GM19397 (cell line): ENCODE results near the gene VSIG2.
A peak's percentile ranks its signal among the peaks of the same experiment; 100 is the strongest.

Experiments used
- ATAC-seq: cut with Tn5 transposase; IDR thresholded peaks from one replicate; pipeline ENCODE4 v1.9.1; 2021; ENCODE audit warnings: mild to moderate bottlenecking, moderate library complexity; ENCODE audit not compliant: unreplicated experiment

VSIG2 gene

DNA sequence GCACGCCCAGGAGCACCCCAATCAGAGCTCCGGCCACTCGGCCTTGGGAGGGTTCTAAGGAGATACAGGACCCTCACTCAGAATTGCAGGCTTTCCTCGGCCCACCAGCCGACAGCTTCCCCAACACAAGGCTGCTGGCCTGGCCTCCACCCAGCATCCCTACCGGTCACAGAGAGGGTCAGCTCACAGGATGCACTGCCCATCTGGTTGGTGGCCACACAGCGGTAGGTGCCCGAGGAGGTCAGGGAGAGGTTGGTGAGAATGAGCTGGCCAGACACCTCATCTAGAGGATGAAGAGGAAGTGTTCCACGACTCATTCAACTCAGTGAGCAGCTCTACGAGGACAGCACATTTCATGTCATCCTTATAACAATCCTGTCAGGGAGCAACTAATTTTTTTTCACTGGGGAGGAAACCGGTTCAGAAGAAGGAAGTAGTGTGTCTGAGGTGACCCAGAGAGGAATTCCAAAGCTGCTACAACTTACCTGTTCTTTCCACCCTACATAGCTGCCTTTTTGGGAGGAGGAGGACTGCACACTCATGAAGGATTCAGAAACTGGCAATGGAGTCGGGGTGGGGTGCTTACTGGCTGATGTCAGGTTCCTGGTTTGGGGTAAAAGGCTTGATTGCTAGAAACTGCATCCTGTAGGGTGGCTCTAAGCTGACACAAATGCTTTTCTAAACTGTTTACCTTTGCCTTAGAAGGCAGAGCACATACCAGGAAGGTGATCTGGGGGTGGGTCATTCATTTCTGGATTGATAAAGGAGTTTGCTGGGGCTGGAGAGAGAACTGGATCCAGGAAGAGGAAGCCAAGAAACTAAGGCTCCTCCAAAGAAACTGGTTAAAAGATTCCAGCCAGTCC, 3.3 kb downstream of the VSIG2 start:
- ATAC-seq, result no peak

- no peak for ATAC-seq
Measured at GRCh38 chr11:124748100-124748418, 4.0 kb downstream of the VSIG2 start.

DNA sequence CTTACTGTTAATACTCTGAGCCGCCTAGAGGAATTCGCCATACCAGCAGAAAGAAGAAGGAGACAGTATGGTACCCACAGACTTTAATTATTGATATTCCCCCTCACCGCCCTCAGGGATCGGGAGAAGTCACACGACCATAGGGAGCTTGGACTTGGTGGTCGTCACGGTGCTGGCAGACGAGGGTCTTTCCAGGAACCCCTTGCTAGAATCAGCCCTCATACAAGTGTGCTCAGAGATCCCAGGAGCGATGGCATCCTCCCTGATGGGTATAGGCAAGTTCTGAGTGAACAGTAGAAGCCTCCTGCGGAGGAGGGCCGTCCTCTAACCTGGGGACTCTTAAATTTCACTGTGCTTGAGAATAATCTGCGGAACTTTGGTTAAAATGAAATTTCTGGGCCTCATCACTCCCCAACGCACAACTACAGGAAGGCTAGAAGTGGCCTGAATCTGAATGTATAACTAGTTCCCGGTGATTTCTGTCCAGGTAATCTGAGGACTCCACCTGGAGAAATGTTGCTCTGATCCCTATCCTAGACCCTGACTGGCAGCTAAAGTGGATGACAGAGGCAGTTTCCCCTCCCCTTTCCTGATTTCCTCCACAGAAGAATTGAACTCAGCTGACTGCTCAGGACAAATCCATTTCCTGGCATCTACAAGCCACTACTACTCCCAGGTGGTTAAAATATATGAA, 4.5 kb downstream of the VSIG2 start:
- ATAC-seq, result no peak

DNA sequence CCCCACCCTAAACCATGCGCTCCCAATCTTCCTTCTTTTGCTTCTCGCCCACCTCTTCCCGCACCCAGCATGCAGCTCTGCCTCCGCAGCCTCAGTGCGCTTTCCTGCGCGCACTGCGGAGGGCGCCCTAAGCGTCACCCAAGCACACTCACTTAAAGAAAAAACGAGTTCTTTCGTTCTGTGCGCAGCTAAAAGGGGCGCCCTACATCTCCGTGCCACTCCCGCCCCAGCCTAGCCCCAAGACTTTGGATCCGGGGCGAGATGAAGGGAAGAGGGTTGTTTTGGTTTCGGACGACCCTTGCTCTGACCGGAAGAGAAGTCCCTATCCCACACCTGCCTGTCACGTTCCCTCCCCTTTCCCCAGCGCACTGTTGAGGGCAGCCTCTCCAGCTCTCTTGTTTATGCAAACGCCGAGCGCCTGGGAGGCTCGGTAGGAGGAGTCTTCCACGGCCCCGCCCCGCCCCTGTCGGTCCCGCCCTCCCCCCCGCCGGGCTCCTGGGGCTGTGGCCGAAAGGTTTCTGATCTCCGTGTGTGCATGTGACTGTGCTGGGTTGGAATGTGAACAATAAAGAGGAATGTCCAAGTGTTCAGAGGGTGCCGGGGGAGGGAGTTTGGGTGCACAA, 5.3 kb downstream of the VSIG2 start:
- peak; percentile 90 for ATAC-seq

DNA sequence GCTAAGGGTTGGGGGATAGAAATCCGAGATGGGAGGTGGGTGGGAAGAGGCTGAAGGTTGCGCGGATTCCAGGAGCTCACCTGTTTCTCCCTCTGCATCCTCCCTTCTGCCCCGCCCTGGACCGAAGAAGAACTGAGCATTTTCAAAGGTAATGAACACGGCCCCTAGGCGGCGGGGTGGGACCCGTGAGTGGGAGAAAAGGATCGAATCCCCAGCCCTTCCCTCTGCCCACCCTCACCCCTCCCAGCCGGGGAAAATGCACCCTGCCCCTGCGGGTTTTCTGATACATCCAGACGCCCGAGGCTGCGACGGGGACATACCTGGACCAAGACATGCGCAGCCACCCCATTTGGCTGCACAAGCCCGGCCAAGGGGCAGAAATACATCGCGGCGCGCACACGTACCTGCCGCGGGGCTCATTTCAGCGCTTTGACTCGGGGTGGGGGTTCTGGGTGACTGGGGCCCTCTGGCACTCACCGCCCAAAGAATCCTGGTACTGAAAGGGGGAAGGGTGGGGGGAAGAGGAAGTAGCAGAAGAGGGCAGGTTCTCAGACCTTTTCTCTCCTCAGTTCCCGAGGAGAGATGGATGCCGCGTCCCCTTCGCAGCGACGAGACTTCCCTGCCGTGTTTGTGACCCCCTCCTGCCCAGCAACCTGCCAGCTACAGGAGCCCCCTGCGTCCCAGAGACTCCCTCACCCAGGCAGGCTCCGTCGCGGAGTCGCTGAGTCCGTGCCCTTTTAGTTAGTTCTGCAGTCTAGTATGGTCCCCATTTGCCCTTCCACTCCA, 6.0 kb downstream of the VSIG2 start:
- peak; percentile 14 for ATAC-seq

DNA sequence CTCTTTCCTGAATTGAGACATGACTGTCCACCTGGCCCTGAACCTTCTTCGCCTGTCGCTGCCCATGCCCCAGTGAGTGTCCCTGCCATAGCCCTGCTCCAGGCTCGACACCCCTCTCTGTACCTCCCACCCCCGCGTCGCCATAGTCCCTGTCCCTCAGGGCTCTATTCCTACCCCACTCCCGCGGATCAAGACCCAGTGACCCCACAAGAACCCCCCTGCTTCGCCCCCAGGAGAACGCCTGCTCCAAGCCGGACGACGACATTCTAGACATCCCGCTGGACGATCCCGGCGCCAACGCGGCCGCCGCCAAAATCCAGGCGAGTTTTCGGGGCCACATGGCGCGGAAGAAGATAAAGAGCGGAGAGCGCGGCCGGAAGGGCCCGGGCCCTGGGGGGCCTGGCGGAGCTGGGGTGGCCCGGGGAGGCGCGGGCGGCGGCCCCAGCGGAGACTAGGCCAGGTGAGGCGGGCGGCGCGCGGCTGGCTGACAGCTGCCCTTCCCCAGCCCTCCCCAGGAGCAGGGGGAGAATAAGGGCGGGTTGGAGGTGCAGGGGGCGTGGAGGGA, 6.7 kb downstream of the VSIG2 start:
- no peak for ATAC-seq

DNA sequence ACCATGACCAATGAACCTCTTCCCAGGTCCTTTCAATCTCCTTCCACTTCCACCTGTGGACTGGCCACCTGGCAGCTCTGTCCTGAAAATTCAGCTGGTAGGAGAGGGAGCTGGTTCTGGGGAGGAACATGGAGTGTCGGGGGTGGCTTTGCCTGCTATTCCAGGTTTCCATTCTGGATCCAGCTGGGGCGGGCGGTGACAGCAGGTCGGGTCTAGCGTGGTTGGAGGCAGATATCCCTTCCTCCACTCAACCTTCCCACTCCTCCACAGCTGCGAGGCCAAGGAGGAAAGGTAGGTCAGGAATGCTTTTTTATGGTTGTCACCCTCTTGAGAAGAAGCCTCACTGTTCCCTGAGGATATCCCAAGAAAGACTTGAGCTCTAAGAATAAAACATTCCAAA, 9.0 kb downstream of the VSIG2 start:
- ATAC-seq, result no peak

DNA sequence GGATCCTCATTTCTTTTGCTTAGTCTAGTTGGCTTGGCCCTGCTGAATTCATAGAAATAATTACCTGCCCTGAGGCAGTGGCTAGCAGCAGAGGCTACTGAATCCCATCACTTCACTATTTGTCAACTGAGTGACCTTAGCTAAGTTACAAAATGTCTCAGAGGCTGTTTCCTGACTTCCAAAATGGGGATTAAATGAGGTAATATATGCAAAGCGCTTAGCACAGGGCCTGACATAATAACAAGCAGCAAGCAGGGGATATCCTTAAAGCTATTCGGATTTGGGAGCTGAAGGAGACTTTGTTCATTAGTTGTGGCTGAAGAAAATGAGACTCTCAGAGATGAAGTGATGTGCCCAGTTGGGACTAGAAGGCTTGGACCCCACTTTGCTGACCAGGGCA, 9.5 kb downstream of the VSIG2 start:
- ATAC-seq, result no peak

DNA sequence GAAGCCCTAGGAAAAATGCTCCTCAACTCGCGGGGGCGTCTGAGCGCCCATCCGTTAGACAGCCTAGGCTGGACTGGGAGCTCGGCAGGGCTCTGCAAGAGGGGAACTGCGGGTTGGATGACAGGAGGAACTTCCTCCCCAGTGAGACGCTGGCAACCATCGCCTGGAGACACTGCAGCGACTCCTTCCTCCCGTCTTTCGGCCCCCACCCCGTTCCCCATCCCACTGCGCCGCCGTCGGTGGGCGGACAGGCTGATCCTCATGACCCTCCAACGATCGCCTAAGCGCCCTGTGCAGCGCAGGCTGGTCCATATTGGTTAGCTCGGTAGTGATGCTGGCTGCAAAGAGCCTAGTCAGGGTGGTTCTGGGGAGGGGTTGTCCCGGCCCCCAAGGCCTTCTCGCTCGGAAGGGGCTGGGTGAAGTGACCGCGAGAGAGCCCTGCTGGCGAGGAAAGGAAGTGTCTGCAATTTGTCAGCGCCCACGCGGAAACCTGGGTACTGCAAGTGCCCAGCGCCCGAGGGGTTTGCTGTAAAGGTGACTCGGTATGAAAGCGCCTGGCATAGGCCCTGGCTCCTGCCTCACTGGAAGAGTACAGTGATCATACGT, 11.7 kb downstream of the VSIG2 start:
- ATAC-seq, result peak; percentile 19

- peak; percentile 98 for ATAC-seq
Measured at GRCh38 chr11:124739479-124740276, 12.4 kb downstream of the VSIG2 start, which contains the start of gene NRGN. NRGN (plus strand) TSS chr11:124739942; CDS start chr11:124740085, 143 bp downstream.

DNA sequence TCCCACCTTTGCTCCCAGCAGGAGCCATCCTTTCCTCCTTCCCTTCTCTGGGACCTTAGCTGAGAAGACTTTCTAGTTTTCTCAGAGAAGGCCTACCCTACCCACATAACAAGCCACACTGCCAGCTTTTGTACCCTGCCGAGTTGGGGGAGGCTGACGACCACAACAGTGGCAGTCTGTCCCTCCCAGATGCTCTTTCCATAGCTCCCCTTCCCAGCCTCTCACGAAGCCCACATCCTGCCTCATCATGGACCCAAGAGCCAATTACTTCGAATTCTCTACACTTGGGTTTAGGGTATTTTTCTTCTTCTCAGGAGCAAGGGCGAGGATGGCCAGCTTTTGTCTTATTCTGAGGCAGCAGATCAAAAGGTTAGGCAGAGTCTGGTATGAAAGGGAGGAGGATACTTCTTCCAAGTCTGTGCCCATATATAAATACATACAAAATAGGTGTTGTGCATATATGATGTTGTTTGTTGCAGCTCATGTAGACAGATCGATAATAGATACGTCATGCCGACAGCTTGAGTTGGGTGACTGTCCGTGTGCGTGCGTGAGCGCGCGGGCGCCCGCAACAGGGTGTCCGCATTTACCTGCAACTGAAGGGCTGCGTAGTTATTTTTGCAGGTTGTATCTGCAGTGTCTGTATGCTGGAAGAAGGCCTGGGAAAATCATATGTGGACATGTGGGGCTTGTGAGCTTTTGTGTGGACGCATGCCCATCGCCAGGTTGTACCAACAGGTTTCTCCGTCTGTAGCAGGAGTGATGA, 13.2 kb downstream of the VSIG2 start:
- no peak for ATAC-seq

DNA sequence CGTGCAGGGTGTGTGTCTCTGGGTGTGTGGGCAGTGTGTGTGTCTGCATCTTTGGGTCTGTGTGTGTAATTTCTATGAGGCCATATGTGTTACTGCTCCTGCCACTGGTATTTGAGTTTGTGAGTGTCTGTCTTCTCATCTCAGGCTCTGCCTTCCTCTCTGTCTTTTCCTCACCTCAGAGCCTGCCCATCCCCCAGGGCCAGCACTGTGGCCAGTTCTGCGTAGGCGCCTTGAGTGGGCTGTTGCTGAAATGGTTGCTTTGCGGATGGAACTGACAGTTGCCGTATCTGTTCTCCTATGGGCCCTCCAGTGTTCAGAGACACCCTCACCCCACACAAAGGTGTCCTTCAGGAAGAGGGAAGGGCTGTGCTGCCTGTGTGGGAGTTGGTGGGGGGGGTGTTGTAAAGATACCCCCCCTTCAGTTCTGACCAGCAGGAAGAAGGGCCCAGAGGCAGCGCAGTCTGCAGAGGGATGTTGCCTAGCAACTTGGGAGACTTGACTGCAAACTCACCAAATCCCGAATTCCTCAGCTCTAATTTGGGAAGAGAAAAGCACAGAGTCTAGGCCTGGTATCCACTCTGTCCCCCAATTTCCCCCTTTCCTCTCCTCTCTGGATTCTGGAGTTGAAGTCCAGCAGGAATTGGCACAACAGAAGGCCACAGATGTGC, 14.3 kb downstream of the VSIG2 start:
- ATAC-seq, result no peak

GRCh38 chr11:124736736-124737135, 15.3 kb downstream of the VSIG2 start:
- no peak for ATAC-seq

- ATAC-seq, result no peak
Measured at GRCh38 chr11:124732230-124732629, 19.8 kb downstream of the VSIG2 start.

DNA sequence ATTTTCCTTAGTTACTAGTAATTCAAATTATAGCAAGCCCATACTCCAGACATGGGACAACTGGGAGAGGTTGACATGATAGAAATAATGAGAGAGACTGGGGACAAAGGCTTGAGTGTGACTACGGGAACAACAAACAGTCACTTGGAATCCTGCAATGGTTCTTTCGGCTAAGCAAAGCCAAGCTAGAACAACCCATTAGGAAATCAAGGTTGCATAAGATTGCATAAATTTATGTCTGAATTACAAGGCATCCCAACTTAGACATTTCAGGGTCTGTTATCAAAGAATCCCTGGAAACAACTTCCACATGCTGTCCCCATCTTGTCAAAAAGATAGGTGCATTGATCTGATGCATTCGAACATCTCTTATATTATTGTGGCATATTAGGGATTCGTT, 22.5 kb downstream of the VSIG2 start:
- ATAC-seq, result no peak

- no peak for ATAC-seq
Measured at GRCh38 chr11:124728134-124728533, 23.9 kb downstream of the VSIG2 start.

DNA sequence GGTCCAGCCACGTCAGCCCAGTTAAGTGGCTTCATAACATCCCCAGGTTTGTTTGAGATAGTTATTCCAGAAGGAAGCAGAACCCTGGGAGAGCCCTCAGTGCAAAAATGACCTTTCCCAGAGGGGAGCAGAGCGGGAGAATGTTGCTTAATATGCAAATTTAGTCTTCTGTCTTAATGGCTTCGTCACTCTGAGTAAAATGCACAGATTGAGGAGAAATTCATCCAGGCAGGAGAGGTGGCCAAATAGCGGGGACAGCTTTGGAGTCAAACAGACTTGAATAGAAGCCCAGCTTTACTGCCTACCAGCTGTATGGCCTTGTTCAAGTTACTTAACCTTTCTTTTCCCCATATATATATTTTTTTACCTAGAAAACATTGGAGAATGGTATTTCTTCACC, 24.6 kb downstream of the VSIG2 start:
- ATAC-seq, result no peak

DNA sequence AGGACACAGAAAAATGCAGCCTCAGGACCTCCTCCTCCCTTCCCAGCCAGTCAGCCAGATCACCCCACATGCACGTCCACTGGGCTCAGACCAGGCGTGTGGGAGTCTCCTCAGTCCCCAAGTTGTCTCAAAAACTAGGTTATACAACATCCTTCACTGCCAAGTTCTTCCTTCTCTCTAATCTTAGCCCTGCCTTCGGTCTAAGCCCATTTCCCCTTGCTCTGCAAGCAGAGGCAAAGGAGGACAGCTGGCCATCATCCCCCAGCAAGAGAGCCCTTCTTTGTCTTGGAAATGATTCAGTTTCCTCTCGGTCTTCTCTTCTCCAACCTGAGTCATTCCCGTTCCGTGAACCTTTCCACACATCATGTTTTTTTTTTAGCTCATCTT, 26.3 kb downstream of the VSIG2 start:
- ATAC-seq, result no peak
